ENCODE results near the gene SLC50A1.

SLC50A1 gene

DNA sequence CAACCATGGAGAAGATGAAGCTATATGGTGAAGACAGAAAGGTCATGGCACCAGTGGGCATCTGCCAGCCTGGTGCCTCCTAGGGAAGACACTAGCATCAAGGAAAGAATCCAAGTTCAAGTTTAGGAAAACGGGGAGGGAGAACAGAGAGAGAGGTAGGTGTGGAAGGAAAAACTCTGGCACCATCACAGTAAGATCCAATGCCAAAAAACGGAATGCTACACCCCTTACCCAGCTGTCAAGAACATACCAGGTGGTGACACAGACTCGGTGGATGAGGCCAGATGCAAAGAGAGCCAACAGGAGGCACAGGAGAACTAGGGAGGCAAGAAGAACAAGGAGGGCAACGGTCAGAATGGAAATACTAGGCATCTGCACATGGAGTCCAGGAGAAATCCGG lies 33.9 kb downstream of the SLC50A1 start:
- no peak for DNase-seq (ENCODE audit: low read depth in 1 of 2, low spot score in 1 of 2)

DNA sequence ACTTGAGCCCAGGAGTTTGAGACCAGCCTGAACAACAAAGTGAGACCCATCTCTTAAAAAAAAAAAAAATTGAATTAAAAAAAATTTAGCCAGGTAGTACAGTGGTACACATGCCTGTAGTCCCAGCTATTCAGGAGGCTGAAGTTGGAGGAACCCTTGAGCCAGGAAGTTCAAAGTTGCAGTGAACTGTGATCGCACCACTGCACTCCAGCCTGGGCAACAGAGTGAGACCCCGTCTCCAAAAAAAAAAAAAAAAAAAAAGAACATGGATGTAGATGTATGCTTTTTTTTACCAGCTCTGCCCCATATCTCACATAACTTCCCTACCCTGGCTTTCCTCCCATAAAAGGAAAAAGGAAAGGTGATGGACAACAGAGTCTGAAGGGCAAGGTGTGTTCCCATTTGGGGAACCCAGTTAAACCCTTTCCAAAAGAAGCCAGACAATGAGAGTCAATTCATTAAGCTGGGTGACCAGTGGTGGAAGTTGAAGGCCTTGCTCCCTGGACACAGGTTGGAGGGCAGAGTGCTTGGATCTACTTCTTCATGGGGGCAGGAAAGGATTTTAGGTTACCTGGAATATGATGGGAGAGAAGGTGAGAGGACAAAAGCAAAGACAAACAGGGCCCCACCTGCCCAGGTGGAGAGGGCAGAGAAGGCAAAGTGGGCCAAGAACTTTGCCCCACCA lies 34.6 kb downstream of the SLC50A1 start:
- no peak for DNase-seq (ENCODE audit: low read depth in 1 of 2, low spot score in 1 of 2)

DNA sequence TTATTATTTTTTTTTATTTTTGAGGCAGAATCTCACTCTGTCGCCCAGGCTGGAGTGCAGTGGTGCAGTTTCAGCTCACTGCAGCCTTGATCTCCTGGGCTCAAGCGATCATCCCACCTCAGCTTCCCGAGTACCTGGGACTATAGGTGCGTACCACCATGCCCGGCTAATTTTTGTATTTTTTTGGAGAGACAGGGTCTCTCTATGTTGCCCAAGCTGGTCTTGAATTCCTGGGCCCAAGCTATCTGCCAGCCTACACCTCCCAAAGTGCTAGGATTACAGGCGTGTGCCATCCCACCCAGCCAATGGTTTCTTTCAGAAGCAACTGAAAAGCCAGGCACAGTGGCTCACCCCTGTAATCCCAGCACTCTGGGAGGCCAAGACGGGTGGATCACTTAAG lies 35.2 kb downstream of the SLC50A1 start:
- no peak for DNase-seq (ENCODE audit: low read depth in 1 of 2, low spot score in 1 of 2)

DNA sequence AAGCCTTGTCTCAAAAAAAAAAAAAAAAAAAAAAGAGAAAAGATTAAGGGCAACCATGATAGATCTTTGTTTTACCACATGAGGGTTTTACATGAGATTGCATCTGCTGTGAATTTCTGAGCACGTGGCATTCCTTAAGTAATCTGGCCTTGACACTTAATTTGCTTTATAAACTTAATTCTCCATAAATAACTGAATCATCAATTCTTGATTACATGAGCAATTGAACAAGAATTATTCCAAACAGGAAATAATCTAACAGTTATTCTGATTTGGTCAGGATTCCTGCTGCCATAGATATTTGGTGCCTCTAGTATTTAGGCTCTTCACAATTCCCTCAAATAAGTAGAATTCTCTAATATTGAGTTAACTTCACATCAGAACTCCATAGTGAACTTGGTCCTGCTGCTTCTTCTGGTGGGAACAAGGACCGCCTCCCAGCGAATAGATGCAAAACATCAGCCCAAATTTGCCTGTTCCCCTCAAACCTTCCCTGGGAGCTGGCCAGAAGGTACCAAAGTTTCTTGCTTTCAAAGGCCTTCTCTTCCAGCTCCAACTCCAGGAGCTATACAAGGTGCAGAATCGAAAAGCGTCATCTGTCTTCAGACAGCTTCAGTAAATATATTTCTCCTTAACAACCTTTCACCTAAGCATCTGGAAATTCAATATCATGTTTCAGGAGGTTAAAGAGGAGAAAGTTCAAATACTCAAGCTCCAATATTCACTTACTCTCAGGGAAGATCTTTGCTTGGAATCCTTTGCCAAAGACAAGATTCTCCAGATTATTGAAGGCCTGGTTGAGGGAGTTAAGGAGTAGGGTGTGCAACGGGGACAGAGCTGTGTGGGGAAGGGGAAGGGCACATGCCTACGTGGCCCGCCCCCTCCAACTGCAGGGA lies 36.4 kb downstream of the SLC50A1 start:
- no peak for DNase-seq (ENCODE audit: low read depth in 1 of 2, low spot score in 1 of 2)

DNA sequence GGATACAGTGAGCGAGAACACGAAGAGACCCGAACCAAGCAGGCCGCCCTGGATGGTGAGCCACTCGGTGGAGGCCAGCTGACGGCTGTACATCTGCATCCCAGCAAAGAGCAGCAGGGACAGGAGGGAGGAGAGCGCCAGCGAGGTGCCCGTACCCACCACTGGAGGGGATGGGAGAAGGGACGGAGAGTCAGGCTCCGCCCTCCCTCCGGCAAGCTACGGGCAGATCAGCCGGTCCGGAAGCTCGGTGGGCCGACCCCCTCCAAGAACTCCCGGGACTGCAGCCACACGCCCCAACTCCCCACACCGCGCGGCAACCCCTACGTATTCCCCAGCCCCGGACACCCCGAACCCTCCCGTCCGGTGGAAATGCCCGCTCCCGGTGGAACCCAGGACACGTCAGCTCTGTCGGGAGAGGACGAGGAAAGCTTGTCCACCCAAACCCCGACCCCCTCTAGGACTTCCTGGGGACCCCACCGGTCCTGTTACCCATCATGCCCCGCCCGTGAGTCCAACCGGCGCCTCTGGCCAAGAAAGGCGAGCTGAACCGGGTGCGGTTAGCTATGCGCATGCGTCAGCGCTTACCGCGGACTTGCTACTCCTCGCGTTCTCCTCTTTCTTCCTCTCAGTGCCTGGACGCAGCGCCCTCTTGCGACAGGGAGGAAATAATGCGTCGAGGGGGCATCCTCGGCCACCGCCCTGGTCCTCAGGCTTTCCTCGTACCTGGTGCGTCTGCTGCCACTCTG lies 37.3 kb downstream of the SLC50A1 start, which contains the start of gene KRTCAP2:
KRTCAP2 (minus strand) TSS at position 573 of the 746 bp plus-strand sequence; CDS start at position 493, 80 bp downstream.
- DNase-seq (ENCODE audit: low read depth in 1 of 2, low spot score in 1 of 2): peak; percentile 86 to 93

DNA sequence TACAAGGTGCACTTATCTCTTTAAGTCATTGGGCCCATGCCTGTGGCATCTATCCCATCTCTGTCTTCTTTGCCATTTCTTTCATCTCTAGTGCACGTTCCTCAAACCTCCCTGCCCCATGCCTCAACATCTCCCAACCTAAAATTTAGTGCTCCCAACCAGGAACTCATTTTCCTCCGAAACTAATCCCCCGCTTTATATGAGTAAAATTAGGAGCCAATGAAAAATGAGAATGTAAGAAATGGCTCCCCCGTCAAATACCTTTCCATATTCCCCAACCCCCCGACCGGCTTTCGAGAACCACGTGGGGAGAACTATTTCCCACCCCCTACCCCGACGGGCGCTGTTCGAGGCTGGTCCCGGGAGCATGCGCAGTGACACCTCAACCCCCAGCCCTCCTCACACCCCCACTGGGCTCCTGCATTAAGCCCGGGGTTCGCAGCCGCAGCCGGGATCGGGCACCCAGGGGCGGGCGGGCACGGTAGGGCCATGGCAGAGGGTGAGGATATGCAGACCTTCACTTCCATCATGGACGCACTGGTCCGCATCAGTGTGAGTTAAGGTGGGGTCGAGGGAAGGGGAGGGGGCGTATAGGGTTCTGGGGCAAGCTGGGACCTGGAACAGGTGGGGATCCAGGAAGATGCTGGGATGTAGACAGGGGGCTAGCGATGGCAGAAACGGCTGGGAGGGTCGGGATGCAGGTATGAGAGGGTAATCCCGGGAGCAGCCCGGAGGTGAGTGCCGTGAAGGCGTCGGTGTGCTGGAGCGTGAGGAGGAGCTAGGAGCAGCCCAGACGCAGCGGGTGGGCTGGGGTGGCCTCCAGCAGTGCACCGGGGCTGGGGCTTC lies 38.0 kb downstream of the SLC50A1 start, which contains the start of gene TRIM46:
TRIM46 (plus strand) TSS at position 372 of the 846 bp plus-strand sequence; CDS start at position 490, 118 bp downstream.
- DNase-seq (ENCODE audit: low read depth in 1 of 2, low spot score in 1 of 2): peak; percentile 44 to 69

DNA sequence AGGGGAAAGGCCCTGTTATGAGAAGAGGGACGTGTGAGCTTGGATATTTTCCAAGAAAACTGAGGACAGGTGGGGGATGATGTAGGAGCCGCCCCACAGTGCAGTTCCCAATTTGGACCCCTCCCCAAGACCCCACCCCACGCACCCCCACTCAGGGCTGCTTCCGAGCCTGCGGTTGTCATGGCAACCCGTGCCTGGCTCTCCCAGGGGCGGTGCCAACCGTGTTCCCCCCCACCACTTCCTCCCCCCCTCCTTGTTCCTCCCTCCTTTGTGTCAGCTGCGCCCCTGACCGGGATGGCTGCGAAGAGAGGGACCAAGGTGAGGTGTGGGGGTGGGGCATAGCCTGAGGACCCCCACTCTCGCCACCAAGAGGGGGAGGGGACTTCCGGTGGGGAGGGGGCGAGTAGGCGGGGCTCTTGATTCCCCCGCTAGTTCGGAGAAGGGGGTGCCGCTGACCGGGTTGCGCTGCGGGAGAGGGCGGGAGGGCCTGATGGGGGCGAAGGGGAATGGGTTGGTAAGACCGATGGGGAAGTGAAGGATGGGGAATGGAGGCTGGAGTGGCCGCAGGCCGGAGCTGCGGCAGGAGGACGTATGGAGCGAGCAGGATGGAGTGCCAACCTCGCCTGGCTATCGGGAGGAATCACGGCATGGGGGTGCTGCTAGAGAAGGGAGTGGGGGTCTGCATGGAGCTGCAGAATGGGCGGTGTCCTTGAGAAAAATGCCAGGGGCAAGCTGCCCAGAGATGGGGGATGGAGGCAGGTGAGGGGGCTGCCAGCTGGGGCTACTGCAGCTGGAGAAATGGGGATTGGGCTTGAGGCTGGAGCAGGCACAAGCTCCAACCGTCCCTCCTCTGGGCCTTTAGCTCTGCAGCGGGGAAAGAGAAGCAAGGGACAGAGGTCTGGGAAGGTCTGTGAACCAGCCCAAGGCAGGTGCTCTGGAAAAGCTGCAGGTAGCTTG lies 39.0 kb downstream of the SLC50A1 start:
- DNase-seq (ENCODE audit: low read depth in 1 of 2, low spot score in 1 of 2): peak in 1 of 2 donors; percentile 32

DNA sequence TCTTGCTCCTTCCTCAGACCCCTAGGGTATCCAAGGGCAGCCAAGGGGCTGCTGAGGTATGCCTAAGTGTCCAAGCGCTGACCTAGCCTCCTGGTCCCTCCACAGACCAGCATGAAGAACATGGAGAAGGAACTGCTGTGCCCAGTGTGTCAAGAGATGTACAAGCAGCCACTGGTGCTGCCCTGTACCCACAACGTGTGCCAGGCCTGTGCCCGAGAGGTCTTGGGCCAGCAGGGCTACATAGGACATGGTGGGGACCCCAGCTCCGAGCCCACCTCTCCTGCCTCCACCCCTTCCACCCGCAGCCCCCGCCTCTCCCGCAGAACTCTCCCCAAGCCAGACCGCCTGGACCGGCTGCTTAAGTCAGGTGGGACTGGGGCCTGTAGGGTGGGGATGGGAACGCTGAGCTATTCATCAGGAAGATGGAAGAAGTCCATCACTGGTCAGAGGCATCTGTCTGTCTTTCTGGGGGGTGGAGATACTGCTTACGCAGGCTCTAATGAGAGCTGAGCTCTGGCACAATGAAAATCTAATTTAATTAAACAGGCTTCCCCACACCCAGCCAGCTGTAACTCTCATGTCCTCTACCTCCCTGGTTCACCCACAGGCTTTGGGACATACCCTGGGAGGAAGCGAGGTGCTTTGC lies 39.8 kb downstream of the SLC50A1 start:
- no peak for DNase-seq (ENCODE audit: low read depth in 1 of 2, low spot score in 1 of 2)

DNA sequence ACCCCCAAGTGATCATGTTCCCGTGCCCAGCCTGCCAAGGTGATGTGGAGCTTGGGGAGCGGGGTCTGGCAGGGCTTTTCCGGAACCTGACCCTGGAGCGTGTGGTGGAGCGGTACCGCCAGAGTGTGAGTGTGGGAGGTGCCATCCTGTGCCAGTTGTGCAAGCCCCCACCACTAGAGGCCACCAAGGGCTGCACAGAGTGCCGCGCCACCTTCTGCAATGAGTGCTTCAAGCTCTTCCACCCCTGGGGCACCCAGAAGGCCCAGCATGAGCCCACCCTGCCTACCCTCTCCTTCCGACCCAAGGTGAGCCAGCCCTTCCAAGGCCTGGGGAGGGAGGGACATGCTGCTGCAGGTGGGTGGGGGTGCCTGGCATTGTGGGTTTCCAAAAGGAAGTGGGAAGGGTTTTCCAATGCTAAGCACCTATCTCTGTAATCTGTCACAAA lies 40.3 kb downstream of the SLC50A1 start:
- DNase-seq (ENCODE audit: low read depth in 1 of 2, low spot score in 1 of 2): no peak

DNA sequence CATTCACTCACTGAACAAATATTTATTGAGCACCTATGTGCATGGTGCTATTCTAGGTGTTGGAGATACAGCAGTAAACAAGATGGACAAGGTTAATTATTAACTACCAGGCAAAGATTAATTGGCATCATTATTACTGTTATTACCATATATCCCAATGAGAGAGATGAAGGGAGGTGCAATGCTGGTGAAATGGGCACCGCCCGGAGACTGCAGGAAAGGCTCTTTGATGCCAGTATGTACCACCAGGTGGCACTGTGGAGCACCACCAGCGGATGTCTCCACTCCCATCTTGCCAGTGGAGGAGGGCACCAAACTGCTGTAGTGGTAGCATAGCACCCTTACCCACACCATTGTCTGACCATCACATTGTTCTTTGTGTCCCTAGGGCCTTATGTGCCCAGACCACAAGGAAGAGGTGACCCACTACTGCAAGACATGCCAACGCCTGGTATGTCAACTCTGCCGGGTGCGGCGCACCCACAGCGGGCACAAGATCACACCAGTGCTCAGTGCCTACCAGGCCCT lies 41.0 kb downstream of the SLC50A1 start:
- peak; percentile 74 to 78 for DNase-seq (ENCODE audit: low read depth in 1 of 2, low spot score in 1 of 2)

DNA sequence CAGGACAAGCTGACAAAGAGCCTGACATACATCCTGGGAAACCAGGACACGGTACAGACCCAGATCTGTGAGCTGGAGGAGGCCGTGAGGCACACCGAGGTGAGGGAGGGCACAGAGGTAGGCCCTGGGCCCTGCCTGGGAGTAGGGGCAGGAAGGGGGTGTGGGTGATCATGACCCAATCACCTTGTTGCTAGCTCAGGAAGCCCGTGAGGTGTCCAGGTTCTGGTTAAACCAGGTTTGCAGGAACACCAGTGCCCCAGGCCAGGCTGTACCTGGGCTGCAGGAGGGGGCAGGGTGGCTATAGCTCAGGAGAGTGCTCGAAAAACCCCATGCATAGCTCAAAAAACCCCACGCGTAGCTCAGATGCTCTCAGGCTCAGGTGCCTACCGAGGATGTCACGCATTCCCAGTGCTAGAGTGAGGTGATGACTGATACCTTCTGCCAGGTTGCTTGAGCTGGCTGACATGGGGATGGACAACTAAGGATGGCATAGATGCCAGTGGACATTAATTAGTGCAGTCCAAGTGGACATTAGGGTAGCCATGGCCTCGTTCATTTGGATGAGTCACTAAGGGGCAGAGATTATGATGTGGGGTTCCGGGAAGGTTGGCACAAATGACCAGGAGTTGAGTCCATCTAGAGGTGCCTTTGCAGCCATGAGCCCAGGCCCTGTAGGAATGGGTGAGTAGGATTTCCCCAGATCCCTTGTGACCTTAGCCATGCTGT lies 41.7 kb downstream of the SLC50A1 start:
- DNase-seq (ENCODE audit: low read depth in 1 of 2, low spot score in 1 of 2): no peak

DNA sequence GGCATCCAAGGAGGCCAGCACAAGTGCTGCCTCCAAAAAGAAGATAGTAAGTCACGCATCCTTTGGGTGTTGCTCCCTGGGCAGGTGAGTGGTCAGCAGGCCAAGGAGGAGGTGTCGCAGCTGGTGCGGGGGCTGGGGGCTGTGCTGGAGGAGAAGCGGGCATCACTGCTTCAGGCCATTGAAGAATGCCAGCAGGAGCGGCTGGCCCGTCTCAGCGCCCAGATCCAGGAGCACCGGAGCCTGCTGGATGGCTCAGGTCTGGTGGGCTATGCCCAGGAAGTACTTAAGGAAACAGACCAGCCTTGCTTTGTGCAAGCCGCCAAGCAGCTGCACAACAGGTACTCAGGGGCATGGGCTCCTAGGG lies 42.2 kb downstream of the SLC50A1 start:
- DNase-seq (ENCODE audit: low read depth in 1 of 2, low spot score in 1 of 2): no peak

DNA sequence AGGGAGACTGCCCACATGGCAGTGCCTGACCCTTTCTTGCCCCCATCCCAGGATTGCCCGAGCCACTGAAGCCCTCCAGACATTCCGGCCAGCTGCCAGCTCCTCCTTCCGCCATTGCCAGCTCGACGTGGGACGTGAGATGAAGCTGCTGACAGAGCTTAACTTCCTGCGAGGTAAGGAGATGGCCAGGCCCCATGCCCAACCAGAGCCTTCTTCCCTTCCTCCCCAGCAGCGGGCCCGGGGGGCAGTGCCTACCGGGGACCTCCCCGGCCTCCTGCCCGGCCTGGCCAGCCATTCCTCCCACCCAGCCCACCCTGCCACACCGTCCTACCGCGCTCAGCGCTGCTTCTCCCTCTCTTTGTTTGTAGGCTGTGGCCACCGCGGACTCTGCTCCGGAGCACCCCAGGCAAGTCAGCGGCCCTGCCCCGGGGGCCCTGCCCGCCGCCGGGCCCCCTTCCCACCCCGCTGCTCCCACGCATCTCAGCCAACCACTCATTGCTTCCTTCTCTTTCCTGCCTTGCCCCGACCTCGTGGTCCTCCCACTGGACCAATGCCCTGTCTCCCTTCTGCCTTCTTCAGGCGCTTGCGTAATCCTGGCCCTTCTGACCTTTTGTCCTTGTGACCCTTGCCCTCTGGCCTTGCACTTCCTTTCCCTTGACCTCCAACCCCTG lies 42.9 kb downstream of the SLC50A1 start:
- no peak for DNase-seq (ENCODE audit: low read depth in 1 of 2, low spot score in 1 of 2)

DNA sequence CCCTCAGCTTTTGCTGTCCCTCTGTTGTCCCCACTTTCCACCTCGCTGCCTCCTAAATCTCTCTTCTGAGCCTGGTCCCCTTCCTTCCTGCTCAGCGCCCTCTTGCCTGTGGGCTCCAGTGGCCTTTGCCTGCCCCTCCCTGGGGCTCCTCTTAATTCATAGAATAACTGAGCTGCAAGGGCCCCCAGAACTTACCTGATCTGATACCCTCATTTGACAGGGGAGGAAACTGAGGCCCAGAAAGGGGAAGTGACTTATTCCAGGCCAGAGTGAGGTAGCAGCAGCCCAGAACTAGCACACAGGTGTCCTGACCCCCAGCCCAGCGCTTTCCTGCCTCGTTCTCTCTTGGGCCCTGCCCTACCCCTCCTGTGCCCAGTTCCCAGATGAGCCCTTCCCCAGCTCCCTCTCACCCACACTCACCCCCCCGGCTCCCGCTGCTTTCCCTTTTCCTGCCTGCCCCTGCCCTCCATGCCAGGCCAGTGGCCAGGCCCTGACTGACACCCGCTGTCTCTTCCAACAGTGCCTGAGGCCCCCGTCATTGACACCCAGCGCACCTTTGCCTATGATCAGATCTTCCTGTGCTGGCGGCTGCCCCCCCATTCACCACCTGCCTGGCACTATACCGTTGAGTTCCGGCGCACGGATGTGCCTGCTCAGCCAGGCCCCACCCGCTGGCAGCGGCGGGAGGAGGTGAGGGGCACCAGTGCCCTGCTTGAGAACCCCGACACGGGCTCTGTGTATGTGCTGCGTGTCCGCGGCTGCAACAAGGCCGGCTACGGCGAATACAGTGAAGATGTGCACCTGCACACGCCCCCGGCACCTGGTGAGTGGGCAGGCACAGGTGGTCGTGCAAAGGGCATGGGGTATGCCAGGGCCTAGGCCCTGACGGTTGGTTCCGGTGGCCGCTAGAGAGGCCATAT lies 43.7 kb downstream of the SLC50A1 start:
- no peak for DNase-seq (ENCODE audit: low read depth in 1 of 2, low spot score in 1 of 2)

DNA sequence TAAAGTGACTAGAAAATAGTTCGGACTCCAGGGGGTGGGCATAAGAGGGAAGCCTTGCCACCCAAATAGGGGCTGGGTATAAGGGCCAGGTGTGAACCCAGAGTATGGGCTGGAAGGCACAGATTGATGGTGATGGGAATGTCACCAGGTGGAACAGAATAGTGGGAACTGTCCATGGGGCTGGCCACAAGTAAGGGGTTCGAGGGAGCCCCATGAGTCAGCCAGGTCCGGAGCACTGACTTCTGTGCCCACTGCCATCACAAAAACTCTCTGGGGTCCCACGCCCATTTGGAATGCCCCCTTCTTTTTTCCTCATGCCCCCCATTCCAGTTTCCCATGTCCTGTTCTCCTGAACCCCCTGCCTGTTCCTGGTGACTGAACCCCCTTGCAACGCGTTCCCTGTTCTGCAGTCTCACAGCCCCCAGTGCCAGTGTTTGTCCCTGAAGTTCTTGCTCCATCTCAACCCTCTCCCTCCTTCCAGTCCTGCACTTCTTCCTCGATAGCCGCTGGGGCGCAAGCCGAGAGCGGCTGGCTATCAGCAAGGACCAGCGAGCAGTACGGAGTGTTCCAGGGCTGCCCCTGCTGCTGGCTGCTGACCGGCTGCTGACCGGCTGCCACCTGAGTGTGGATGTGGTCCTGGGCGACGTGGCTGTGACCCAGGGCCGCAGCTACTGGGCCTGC lies 45.9 kb downstream of the SLC50A1 start:
- DNase-seq (ENCODE audit: low read depth in 1 of 2, low spot score in 1 of 2): no peak

DNA sequence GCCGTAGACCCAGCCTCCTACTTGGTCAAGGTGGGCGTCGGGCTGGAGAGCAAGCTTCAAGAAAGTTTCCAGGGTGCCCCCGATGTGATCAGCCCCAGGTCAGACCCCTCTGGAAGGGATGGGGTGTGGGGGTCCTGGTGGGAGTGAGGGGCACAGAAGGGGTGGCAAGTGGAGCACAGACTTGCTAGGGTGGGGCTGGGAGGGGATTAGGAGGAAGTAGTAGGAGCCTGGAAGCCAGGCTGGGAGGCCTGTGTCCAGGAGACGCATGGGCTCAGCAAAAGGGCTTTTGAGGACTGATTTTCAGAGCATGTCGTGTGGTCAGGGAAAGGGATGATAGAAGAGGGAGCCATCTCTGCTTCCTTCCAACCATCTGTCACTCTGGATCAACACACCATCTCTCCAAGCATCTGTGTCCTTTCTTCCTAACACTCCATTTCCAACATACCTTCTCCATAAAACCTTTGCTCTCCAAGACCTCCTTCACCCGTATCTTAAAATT lies 46.4 kb downstream of the SLC50A1 start:
- no peak for DNase-seq (ENCODE audit: low read depth in 1 of 2, low spot score in 1 of 2)
